Measurements from ENCODE around the gene SLC4A5.

SLC4A5 gene

DNA sequence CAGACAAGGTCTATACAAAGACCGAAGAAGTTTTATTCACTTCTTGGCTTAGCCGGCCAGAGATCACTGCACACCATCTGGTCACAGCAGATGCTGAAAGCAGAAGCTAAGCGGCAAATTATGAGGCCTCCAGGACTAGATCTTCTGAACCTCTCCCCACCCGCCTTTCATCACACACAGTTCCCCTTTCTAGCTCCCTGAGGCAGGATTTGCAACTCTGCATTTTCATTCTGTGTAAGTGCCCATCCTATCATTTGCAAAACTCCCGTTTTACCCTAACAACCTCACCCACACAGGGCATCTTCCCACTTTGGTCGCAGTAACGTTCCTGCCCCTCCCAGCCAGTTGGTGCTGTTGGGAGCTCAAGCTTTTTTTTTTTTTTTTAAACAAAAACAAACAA lies 161.5 kb downstream of the SLC4A5 start:
- Histone ChIP-seq H3K4me3 (no peak overlapping the region), H3K27ac (no peak overlapping the region)
- no peak for DNase-seq (ENCODE audit: low spot score)

DNA sequence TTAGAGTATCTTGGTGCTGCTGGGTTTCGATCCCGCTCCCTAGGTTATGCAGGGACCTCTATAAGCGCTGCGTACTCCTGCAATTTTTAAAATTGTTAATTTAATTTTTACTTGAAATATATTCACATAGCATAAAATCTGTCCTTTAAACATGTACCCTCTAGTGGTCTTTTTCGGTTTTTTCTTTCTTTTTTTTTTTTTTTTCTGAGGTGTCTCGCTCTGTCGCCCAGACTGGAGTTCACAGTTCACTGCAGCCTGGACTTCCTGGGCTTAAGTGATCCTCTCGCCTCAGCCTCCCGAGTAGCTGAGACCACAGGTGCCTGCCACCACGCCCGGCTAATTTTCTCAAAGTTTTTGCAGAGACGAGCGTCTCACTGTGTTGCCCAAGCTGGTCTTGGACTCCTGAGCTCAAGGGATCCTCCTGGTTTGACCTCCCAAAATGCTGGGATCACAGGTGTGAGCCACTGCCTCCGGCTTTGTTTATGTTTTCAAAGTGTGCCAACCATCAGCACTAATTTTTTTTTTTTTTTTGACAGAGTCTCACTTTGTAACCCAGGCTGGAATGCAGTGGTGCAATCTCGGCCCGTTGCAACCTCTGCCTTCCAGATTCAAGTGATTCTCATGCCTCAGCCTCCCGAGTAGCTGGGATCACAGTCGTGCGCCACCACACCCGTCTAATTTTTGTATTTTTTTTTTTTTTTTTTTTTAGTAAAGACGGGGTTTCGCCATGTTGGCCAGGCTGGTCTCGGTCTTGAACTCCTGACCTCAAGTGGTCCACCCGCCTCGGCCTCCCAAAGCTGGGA lies 164.0 kb downstream of the SLC4A5 start:
- H3K27ac ChIP-seq, result peak overlapping the region; percentile 58 to 86
- H3K4me3 ChIP-seq, result peak overlapping the region; percentile 92
- DNase-seq (ENCODE audit: low spot score), result no peak
- TF ChIP-seq, protein P1, sequence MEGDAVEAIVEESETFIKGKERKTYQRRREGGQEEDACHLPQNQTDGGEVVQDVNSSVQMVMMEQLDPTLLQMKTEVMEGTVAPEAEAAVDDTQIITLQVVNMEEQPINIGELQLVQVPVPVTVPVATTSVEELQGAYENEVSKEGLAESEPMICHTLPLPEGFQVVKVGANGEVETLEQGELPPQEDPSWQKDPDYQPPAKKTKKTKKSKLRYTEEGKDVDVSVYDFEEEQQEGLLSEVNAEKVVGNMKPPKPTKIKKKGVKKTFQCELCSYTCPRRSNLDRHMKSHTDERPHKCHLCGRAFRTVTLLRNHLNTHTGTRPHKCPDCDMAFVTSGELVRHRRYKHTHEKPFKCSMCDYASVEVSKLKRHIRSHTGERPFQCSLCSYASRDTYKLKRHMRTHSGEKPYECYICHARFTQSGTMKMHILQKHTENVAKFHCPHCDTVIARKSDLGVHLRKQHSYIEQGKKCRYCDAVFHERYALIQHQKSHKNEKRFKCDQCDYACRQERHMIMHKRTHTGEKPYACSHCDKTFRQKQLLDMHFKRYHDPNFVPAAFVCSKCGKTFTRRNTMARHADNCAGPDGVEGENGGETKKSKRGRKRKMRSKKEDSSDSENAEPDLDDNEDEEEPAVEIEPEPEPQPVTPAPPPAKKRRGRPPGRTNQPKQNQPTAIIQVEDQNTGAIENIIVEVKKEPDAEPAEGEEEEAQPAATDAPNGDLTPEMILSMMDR (IDR thresholded peaks at IDR 0.05), result no peak

More for the DNA sequence above, 161.5 kb downstream of the SLC4A5 start:
- TF ChIP-seq, protein P1 (IDR thresholded peaks at IDR 0.05), result no peak

- peak within 1 kb of the TSS; percentile 86 to 95 for H3K27ac ChIP-seq
- peak within 1 kb of the TSS; percentile 92 for H3K4me3 ChIP-seq
- TF ChIP-seq, protein P1 (IDR thresholded peaks at IDR 0.05), result no peak
- peak; percentile 99 for DNase-seq (ENCODE audit: low spot score)
Observed at GRCh38 chr2:74178211-74179062, 164.8 kb downstream of the SLC4A5 start, which contains the start of gene MOB1A. MOB1A (minus strand) TSS chr2:74178879; CDS start chr2:74178674, 205 bp downstream.

- TF ChIP-seq, protein P1 (IDR thresholded peaks at IDR 0.05), result no peak
- H3K27ac ChIP-seq, result peak overlapping the region; percentile 86 to 95
- no peak for DNase-seq (ENCODE audit: low spot score)
- H3K4me3 ChIP-seq, result peak overlapping the region; percentile 92
Observed at GRCh38 chr2:74177696-74178095, 165.5 kb downstream of the SLC4A5 start.

DNA sequence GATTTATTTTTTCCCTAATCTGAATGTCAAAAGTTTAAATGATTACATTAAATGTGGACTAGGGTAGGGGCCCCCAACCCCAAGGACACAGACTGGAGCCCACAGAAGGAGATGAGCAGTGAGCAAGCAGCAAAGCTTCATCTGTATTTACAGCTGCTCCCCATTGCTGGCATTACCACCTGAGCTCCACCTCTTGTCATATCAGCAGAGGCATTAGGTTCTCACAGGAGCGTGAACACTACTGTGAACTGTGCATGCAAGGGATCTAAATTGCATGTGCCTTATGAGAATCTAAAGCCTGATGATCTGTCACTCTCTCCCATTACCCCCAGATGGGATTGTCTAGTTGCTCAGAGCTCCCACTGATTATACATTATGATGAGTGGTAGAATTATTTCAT lies 168.3 kb downstream of the SLC4A5 start:
- TF ChIP-seq, protein P1 (IDR thresholded peaks at IDR 0.05), result no peak
- H3K27ac ChIP-seq, result no peak overlapping the region
- H3K4me3 ChIP-seq, result no peak overlapping the region
- no peak for DNase-seq (ENCODE audit: low spot score)

GRCh38 chr2:74168739-74169138 lies 174.5 kb downstream of the SLC4A5 start:
- TF ChIP-seq, protein P1 (IDR thresholded peaks at IDR 0.05), result no peak
- Histone ChIP-seq H3K4me3 (no peak overlapping the region), H3K27ac (no peak overlapping the region)
- no peak for DNase-seq (ENCODE audit: low spot score)
